GM19023 (cell line): ENCODE data around the gene ATXN1.
A peak's percentile ranks its signal among the peaks of the same experiment; 100 is the strongest.
"Not testable (repeated sequence)": the region's sequence is repeated elsewhere in the genome, so short reads cannot be mapped to it uniquely, and the experiment has no call there.

Experiments
- ATAC-seq: cut with Tn5 transposase; IDR thresholded peaks from one replicate; pipeline ENCODE4 v1.9.1; 2021; ENCODE audit warnings: mild to moderate bottlenecking, moderate library complexity; ENCODE audit not compliant: unreplicated experiment

ATXN1 gene

GRCh38 chr6:16760516-16761470 lies at the start of gene ATXN1:
TSS of gene ATXN1 (minus strand) at chr6:16761460.
- peak; percentile 7 for ATAC-seq

DNA sequence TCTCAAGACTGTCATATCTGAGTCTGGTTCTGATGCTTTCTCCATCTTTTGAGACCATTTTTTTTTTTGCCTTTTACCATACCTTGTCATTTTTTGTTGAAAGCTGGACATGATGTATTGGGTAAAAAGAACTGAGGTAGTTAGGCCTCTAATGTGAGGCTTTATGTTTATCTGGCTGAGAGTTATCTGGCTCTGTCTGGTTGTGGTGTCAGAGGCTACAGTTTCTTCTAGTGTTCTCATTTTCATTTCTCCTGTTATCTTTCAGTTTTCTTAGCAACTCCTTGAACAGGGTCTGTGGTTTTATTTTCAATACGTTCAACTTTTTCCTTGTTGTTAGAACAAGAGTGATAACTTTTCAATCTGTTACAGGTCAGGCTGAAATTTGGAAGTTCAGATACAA lies 49.2 kb upstream of the ATXN1 start:
- no peak for ATAC-seq

GRCh38 chr6:16809753-16810358 lies 48.6 kb upstream of the ATXN1 start:
- no peak for ATAC-seq

DNA sequence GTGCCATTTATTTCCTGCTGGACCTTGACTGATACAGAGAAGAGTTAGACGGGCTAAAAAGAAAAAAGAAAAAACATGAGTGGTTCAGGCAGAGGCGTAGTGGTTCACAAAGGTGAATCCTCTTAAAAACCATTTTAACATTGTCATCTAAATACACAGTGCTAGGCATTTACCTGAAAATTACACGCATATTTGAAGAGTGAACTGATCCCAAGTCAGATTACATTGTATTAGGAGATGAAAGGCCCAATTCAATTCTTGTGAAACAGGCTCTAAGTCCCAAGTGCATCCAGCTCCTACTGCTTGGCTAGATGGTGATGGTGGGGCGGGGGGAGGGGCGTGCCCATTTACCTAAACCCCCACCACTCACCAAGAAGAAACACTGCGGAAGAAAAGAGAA lies 46.7 kb upstream of the ATXN1 start:
- no peak for ATAC-seq

- ATAC-seq = no peak
Observed at GRCh38 chr6:16806363-16806762, 45.1 kb upstream of the ATXN1 start.

DNA sequence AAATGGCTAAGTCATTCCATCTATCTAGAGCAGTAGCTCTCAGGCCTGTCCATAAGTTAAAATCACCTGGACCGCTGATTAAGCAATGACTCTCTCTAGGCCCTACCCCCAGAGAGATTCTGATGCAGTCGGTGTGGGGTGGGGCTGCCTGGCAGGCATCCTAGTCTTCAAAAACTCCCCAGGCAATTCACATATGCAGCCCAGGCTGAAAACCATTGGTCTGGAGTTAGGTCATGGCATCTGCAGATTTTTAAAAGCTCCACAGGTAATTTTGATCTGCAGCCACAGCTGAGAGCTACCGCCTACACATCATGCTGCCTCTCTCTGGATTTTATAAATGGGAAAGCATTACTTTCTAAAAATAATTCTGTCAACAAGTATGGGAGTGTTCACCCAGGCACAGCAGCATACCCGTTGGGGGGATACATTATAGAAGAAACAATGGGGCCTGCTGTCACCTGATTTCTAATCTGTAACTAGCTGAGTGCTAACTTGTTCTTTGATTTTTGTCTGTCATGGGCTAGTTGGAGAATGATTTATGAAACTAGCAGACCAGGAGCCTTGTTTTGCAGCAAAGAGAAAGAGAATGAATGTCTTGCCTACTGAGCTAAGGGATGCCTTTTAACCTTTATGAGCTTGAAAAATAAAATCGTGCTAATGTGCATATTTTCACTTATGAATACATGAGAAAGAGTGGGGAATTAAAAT lies 44.1 kb upstream of the ATXN1 start:
- no peak for ATAC-seq

- no peak for ATAC-seq
Observed at GRCh38 chr6:16804546-16805242, 43.4 kb upstream of the ATXN1 start.

- ATAC-seq = no peak
Observed at GRCh38 chr6:16803294-16804200, 42.3 kb upstream of the ATXN1 start.

DNA sequence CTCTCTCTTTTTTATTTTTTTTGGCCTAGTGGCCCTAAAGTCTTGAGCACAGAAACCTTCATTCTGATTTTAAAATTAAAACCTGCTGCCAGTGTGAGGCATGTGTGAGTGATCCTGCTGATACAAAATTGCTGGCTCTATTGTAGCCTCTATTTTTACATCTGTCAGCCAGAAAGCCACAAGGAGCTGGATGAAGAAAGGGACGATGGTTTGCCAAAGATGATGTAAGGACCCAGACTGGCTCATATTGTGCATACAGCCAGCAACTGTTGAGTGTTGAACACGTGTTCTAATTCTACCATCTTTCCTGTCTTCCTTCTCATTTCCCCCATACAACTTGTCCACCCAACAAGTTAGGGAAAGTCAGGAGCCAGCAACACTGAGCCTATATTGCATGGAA lies 40.8 kb upstream of the ATXN1 start:
- ATAC-seq = no peak

DNA sequence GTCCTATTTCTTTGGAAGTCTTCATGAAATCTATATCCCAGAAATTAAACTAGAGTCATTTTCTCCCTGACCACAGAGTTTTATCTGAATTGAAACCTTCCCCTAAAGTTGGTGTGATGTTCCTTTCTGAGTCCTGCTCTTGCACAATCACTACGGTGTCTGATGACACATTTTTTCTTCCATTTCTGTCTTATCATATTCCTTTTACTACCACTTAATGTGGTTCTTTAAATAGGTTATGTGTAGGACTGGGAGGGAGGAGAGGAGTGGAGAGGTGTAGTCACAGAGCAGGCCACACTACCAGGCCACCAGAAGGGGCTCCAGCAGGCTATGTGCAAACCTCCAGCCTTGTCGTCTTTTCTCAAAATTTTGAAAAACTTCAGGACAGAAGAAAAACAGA lies 39.7 kb upstream of the ATXN1 start:
- no peak for ATAC-seq

GRCh38 chr6:16800341-16800740 lies 39.1 kb upstream of the ATXN1 start:
- no peak for ATAC-seq

DNA sequence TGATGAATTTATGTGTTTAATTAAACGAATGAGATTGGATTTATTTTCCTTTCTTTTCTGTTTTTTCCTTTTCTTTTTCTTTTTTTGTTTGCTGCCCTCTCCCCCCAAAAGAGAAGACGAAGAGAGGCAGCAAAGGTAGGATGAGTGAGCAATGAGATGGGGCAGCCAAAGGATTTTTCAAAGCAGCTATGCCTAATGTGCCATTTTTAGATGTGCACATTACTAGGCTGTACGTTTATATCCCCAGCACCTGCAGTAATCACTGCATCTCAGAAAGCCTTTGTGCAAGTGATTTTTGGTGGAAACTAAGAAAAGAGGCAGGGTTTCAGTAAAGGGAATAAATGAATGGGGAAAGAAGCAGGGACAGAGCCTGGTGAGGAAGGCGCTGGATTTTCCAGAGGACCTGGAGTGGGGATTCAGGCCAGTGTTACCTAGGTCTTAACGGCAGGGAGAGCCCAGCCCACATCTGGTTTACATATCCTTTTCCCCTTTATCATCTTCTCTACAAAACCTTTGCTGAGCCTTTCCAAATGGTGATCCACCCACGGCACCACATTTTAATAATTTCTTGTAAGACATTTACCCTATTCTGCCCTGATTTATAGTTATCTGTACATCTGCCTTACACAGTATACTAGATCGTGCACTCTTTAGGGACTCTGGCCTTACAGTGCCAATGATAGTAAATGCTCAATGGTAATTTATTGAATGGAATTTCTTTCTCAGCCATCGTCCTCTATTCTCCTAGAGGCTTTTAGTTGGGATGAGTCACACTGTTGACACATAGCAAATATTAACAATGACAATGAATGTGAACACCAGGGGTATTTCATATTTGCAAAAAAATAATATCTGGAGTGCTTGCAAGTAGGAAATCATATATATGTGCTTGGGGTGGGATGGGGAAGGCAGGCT lies 38.3 kb upstream of the ATXN1 start:
- ATAC-seq = no peak

DNA sequence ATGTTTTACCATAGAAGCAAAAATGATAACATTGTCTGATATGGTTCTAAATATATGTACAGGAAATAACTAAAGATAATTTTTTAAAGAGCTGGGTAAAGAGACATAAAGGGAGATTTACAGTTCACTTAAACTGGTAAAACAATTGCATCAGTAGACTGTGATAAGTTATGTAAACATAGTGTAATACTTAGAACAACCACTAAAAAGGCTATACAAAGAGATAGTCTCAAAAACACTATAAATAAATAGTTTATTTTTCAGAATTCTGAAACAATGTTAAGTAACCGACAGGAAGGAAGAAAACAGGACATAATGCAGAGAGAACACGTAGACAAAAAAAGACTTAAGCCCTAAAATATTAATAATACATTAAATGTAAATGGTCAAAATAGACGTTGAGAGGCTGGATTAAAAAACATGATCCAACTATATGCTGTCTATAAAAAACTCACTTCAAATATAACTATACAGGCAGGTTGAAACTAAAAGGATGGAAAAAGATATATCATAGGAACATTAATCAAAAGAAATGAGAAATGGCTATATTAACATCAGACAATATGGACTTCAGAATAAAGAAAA lies 32.7 kb upstream of the ATXN1 start:
- ATAC-seq = no peak

DNA sequence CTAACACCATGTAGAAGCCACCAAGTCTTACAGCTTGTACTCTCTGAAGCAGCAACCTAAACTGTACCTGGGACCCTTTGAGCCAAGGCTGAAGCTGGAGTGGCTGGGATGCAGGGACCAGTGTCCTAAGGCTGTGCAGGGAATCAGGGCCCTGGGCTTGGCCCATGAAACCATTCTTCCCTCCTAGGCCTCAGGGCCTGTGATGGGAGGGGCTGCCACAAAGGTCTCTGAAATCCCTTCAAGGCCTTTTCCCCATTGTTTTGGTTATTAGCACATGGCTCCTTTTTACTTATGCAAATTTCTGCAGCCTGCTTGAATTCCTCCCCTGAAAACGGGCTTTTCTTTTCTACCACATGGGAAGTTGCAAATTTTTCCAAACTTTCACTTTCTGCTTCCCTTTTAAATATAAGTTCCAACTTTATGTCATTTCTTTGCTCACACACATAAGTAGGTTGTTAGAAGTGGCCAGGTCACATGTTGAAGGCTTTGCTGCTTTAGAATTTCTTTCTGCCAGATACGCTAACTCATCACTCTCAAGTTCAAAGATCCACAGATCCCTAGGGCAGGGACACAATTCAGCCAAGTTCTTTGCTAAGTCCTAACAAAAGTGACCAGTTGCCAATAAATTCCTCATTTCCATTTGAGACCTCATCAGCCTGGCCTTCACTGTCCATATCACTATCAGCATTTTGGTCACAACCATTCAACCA lies 28.2 kb upstream of the ATXN1 start:
- no peak for ATAC-seq

DNA sequence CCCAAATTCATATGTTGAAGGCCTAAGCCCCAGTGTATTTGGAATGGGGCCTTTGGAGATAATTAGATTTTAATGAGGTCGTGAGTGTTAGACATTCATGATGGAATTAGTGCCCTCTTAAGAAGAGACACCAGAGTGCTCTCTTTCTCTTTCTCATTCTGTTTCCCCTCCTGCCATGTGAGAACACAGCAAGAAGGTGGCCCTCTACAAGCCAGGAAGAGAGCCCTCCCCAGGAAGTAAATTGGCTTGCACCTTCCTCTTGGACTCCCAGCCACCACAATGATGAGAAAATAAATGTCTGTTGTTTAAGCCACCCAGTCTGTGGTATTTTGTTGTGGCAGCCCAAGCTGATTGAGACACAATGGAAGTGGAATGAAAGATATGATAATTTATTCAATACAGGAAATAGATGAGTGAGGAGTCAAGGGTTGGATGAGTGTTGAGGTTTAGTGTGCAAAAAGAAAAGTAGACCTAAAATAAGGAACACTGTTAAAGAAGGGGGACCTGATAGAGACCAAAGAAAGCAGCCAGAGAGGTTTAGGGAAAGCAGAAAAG lies 25.9 kb upstream of the ATXN1 start:
- no peak for ATAC-seq

DNA sequence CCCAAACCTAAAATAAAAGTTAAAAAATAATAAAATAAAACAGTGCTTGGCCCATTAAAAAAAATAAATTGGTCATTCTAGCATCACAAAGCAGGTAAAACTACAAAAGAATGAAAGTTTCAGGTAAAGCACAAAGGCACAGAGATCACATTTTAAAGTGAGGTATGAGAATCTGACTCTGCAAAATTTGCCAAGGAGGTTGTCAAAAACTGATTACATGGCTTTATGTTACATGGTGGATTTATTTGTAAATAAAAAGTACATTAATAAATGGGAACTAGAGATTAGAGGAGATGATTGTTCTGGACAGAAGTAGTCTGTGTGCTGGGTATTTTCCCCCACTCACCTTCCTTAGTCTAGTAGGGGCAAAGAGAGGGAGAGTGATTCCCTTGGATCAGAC lies 24.2 kb upstream of the ATXN1 start:
- ATAC-seq = no peak

- ATAC-seq = not testable (repeated sequence)
Observed at GRCh38 chr6:16784957-16785356, 23.7 kb upstream of the ATXN1 start.
